Smooth muscle cell (in vitro differentiated cells): Measurements from ENCODE around the gene SLC9A3. TPM values are rescaled to one million over a fixed set of nuclear protein-coding genes. Genes with fewer than 3 reads are reported as not detected.

Experiments used
- DNase-seq: peaks from one replicate; lab custom pipeline; 2025; ENCODE audit not compliant: unreplicated experiment; lab: John Stamatoyannopoulos, UW
- H2AFZ ChIP-seq: fragments of 200-600 bp; sonication (generic); 2 replicates; pipeline ENCODE4 v1.6.0; 2016; ENCODE audit warnings: antibody characterized with exemption, low read depth, mild to moderate bottlenecking
- H3F3A ChIP-seq: fragments of 200-600 bp; sonication (generic); 2 replicates; pipeline ENCODE4 v1.6.0; 2017; ENCODE audit warnings: antibody characterized with exemption, low read depth
- H3K27ac ChIP-seq: fragments of 200-600 bp; sonication (generic); 2 replicates; pipeline ENCODE4 v1.5.1; 2016; ENCODE audit warnings: low read depth, mild to moderate bottlenecking
- H3K27me3 ChIP-seq: fragments of 200-600 bp; sonication (generic); 2 replicates; pipeline ENCODE4 v1.6.1; 2016; ENCODE audit warnings: low read depth, mild to moderate bottlenecking
- H3K36me3 ChIP-seq: fragments of 200-600 bp; sonication (generic); 2 replicates; pipeline ENCODE4 v1.5.1; 2016; ENCODE audit warnings: low read depth
- H3K4me1 ChIP-seq: fragments of 200-600 bp; sonication (generic); 2 replicates; pipeline ENCODE4 v1.5.1; 2016; ENCODE audit warnings: low read depth
- H3K4me2 ChIP-seq: fragments of 200-600 bp; sonication (generic); 2 replicates; pipeline ENCODE4 v1.6.0; 2016; ENCODE audit warnings: mild to moderate bottlenecking
- H3K4me3 ChIP-seq: fragments of 200-600 bp; sonication (generic); 2 replicates; pipeline ENCODE4 v1.5.1; 2016; ENCODE audit warnings: mild to moderate bottlenecking
- H3K79me2 ChIP-seq: fragments of 200-600 bp; sonication (generic); 2 replicates; pipeline ENCODE4 v1.6.0; 2016; ENCODE audit warnings: low read depth, mild to moderate bottlenecking
- H3K9ac ChIP-seq: fragments of 200-600 bp; sonication (generic); 2 replicates; pipeline ENCODE4 v1.6.0; 2016; ENCODE audit warnings: low read depth
- H3K9me3 ChIP-seq: fragments of 200-600 bp; sonication (generic); replicated peaks from 2 replicates; pipeline ENCODE4 v1.5.1; 2016; ENCODE audit warnings: low read depth
- H4K20me1 ChIP-seq: fragments of 200-600 bp; sonication (generic); 2 replicates; pipeline ENCODE4 v1.6.0; 2016; ENCODE audit warnings: low read depth
- CTCF ChIP-seq: fragments of 200-600 bp; sonication (generic); IDR thresholded peaks from 2 replicates; pipeline ENCODE4 v1.5.1; 2017; ENCODE audit warnings: borderline replicate concordance, mild to moderate bottlenecking, antibody characterized with exemption; ENCODE audit not compliant: insufficient read depth, poor library complexity, severe bottlenecking
- WGBS: methylation state at CpG from one replicate; pipeline ENCODE4 v1.1.7; 2016; ENCODE audit warnings: low lambda C conversion rate; 5-methylcytosine and 5-hydroxymethylcytosine counted together
- polyA plus RNA-seq: library from polyadenylated mRNA; unstranded; fragments of >200 nt; fragmentation: Nextera tagmentation; extraction: Ambion mirVana; gene quantifications from 2 replicates; pipeline ENCODE4 v1.2.1, GENCODE V29; 2016
- total RNA-seq: library from RNA; depleted of rRNA; stranded (reverse); fragments of >200 nt; gene quantifications from 2 replicates; pipeline ENCODE4 v1.2.3, GENCODE V29; 2014

SLC9A3 gene
- total and polyA plus RNA-seq, 2 experiments from 2014 or later: 1.1 to 1.8 TPM

- H3K4me3 ChIP-seq: no peak overlapping the region
Measured at GRCh38 chr5:528629-529511, 4.6 kb upstream of the SLC9A3 start.

GRCh38 chr5:527646-528628 lies 3.7 kb upstream of the SLC9A3 start:
- peaks cover 89% of the 10 kb centered on the region for H3K27me3 ChIP-seq

More at GRCh38 chr5:528629-529511, 4.6 kb upstream of the SLC9A3 start:
- no peaks in the 10 kb centered on the region for H3K36me3 ChIP-seq
- H3K79me2 ChIP-seq: no peaks in the 10 kb centered on the region
- no peak for TF ChIP-seq CTCF
- no peaks in the 10 kb centered on the region for H3K9me3 ChIP-seq
- H3K9ac ChIP-seq: no peak overlapping the region
- no peaks in the 10 kb centered on the region for H3F3A ChIP-seq
- H3K27me3 ChIP-seq: peaks cover 79% of the 10 kb centered on the region
- no peaks in the 10 kb centered on the region for H4K20me1 ChIP-seq
- DNase-seq: no peak
- no peak overlapping the region for H3K4me2 ChIP-seq
- WGBS: 35% methylated on average over 33 of the region's 55 CpGs
- no peak overlapping the region for H2AFZ ChIP-seq
- H3K27ac ChIP-seq: no peak overlapping the region
- H3K4me1 ChIP-seq: no peaks in the 10 kb centered on the region

GRCh38 chr5:526456-527088 lies 2.3 kb upstream of the SLC9A3 start:
- TF ChIP-seq CTCF: no peak
- H3K4me1 ChIP-seq: peaks cover 14% of the 10 kb centered on the region
- H3K27me3 ChIP-seq: peaks cover 100% of the 10 kb centered on the region
- H3K4me2 ChIP-seq: no peak overlapping the region
- no peaks in the 10 kb centered on the region for H4K20me1 ChIP-seq
- no peaks in the 10 kb centered on the region for H3K9me3 ChIP-seq
- no peaks in the 10 kb centered on the region for H3K79me2 ChIP-seq
- no peak overlapping the region for H3K9ac ChIP-seq
- WGBS: 90% methylated on average over 14 of the region's 14 CpGs
- no peak overlapping the region for H2AFZ ChIP-seq
- no peak for DNase-seq
- H3K4me3 ChIP-seq: no peak overlapping the region
- no peak overlapping the region for H3K27ac ChIP-seq
- H3K36me3 ChIP-seq: no peaks in the 10 kb centered on the region
- no peaks in the 10 kb centered on the region for H3F3A ChIP-seq

More at GRCh38 chr5:527646-528628, 3.7 kb upstream of the SLC9A3 start:
- Histone ChIP-seq H3K4me1 (peaks cover 4% of the 10 kb centered on the region), H3K4me2 (no peak overlapping the region), H3K79me2 (no peaks in the 10 kb centered on the region), H4K20me1 (no peaks in the 10 kb centered on the region), H2AFZ (no peak overlapping the region), H3F3A (no peaks in the 10 kb centered on the region), H3K4me3 (no peak overlapping the region), H3K9ac (no peak overlapping the region), H3K9me3 (no peaks in the 10 kb centered on the region), H3K36me3 (no peaks in the 10 kb centered on the region), H3K27ac (no peak overlapping the region)
- DNase-seq: no peak
- TF ChIP-seq CTCF: no peak
- WGBS: 39% methylated on average over 53 of the region's 66 CpGs
